ENCODE measurements around the gene SPARCL1.

SPARCL1 gene

DNA sequence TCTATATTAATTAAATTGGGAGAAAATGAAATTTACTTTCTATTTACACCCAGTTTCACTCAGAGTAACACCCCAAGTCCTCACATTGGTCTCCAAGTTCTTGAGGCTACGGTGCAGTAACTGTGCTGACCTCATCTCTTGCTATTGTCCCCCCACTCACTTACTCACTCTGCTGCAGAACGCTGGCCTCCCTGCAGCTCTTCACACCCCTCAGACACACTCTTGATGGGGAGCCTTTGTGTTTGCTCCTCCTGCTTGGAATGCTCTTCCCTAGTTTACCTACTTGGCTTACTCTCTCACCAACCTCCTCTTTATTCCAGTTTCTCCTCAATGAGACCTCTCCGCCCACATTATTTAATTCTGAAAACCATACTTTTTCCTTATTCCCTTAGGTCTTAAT lies 22.2 kb upstream of the SPARCL1 start:
- TF ChIP-seq GATA2 (IDR thresholded peaks at IDR 0.05; ENCODE audit: low read depth, low read length): no peak
- no peak for TF ChIP-seq GATA3 (IDR thresholded peaks at IDR 0.05; ENCODE audit: low read depth, low read length)

- TF ChIP-seq GATA2 (IDR thresholded peaks at IDR 0.05; ENCODE audit: low read depth, low read length) (no peak), GATA3 (IDR thresholded peaks at IDR 0.05; ENCODE audit: low read depth, low read length) (no peak)
Measured at GRCh38 chr4:87547016-87547708, 18.0 kb upstream of the SPARCL1 start.

GRCh38 chr4:87545052-87545451 lies 15.9 kb upstream of the SPARCL1 start:
- TF ChIP-seq GATA3 (IDR thresholded peaks at IDR 0.05; ENCODE audit: low read depth, low read length) (no peak), GATA2 (IDR thresholded peaks at IDR 0.05; ENCODE audit: low read depth, low read length) (no peak)

DNA sequence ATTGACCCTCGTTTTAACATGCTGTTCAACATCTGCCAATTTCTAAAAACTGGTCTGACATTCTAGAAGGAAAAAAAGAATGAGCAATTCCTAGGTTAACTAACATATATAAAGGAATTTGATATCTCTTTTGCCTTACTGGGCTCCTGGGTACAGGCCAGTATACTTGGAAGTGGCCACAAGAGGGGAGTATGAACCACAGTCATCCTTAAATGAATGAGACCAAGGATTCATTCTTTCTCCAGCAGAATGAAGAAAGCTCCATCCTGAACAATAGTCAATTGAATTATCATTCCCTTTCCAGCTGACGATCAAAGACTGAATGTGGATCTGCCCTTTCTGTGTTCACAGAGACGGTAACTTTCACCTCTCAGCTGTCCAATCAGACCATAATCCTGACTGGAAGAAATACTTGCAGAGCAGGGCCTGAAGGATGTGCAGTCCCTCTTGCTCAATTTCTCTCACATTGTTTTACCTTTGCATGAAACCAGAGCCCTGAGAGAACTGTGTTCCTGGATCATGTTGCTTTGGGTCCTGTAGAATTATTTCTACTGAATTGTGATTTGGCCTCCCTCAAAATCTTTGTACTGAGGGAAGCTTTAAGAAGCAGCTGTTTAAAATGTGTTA lies 14.8 kb upstream of the SPARCL1 start:
- TF ChIP-seq GATA3 (IDR thresholded peaks at IDR 0.05; ENCODE audit: low read depth, low read length) (no peak), GATA2 (IDR thresholded peaks at IDR 0.05; ENCODE audit: low read depth, low read length) (no peak)

- TF ChIP-seq GATA2 (IDR thresholded peaks at IDR 0.05; ENCODE audit: low read depth, low read length) (no peak), GATA3 (IDR thresholded peaks at IDR 0.05; ENCODE audit: low read depth, low read length) (no peak)
Measured at GRCh38 chr4:87542734-87543312, 13.6 kb upstream of the SPARCL1 start.

GRCh38 chr4:87541956-87542709 lies 13.0 kb upstream of the SPARCL1 start:
- TF ChIP-seq GATA2 (IDR thresholded peaks at IDR 0.05; ENCODE audit: low read depth, low read length) (no peak), GATA3 (IDR thresholded peaks at IDR 0.05; ENCODE audit: low read depth, low read length) (no peak)

- no peak for TF ChIP-seq GATA2 (IDR thresholded peaks at IDR 0.05; ENCODE audit: low read depth, low read length)
- TF ChIP-seq GATA3 (IDR thresholded peaks at IDR 0.05; ENCODE audit: low read depth, low read length): no peak
Measured at GRCh38 chr4:87541521-87541920, 12.3 kb upstream of the SPARCL1 start.

GRCh38 chr4:87540146-87541058 lies 11.2 kb upstream of the SPARCL1 start:
- TF ChIP-seq GATA3 (IDR thresholded peaks at IDR 0.05; ENCODE audit: low read depth, low read length): no peak
- TF ChIP-seq GATA2 (IDR thresholded peaks at IDR 0.05; ENCODE audit: low read depth, low read length): no peak

DNA sequence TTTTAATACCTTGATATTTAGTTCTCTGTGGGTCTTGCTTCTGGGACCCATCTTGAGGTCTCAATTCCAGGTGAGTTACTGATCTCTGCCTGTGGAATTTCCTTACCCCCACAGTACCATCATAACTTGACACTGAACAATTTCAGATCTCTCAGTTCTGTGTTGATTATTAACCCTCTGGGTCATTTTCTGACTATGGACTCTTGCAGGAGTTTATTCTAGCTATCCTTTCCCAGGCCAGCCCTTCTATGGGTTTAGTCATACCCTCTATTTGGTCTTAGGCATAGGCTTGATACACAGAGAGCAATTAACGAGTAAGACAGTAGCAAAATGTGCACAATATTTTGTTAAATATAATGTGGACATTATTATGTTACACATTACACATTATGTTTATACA lies 3.7 kb upstream of the SPARCL1 start:
- TF ChIP-seq GATA2 (IDR thresholded peaks at IDR 0.05; ENCODE audit: low read depth, low read length) (no peak), GATA3 (IDR thresholded peaks at IDR 0.05; ENCODE audit: low read depth, low read length) (no peak)

DNA sequence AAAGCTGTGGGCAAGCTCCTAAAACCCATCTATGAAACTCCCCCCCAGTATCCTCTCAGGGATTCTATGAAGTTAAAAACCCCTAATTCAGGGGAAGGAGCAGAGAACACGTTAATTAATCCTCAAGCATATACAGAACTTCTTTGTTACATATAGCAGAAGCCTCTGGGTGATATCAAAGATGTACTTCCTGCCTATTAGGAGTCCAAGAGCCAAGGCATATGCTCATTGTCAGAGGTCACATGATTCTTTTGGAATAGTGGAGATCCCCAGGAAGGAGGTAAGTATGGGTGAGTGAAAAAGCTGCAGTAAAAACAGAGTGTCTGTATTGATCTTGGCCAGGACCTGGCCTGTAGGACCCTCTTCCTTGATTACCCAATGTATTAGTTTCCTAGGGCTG lies 2.9 kb upstream of the SPARCL1 start:
- TF ChIP-seq GATA3 (IDR thresholded peaks at IDR 0.05; ENCODE audit: low read depth, low read length): no peak

DNA sequence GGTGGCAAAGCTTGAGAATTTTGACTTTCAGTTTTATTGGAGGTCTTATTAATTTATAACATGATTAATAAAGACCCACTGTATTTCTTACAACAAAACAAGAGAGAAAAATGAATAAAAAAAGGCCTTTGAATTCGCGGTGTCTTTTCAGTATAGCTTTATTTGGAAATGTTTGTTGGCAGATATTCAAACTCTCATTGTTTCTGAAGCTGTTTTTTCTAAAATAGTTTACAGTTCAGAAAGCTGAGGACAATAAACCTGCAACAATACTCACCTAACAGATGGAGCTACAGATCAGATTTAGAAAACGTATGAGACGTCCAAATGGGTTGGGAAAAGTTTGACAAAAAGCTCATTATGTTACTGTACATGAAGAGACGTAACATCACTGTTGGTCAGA lies 2.4 kb upstream of the SPARCL1 start:
- TF ChIP-seq GATA3 (IDR thresholded peaks at IDR 0.05; ENCODE audit: low read depth, low read length) (no peak), GATA2 (IDR thresholded peaks at IDR 0.05; ENCODE audit: low read depth, low read length) (no peak)

GRCh38 chr4:87530868-87531267 lies 1.7 kb upstream of the SPARCL1 start:
- TF ChIP-seq GATA2 (IDR thresholded peaks at IDR 0.05; ENCODE audit: low read depth, low read length) (no peak), GATA3 (IDR thresholded peaks at IDR 0.05; ENCODE audit: low read depth, low read length) (no peak)

DNA sequence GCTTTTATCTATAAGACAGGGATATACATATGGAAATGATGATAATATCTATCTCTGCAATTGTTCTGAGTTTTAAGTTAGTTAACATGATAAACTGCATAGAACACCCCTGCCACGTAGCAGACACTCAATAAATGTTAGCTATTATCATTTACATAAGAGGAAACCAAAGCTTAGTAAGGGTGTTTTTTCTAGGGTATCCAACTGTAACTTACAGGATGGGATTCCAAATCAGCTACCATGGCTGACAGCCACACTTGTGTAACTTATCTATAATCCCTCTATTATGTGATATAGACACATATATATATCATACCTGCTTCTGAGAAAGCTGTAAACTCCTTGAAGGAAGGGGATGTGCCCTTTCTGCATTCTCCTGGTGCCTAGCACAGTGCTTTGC lies 1.1 kb upstream of the SPARCL1 start:
- no peak for TF ChIP-seq GATA2 (IDR thresholded peaks at IDR 0.05; ENCODE audit: low read depth, low read length)
- TF ChIP-seq GATA3 (IDR thresholded peaks at IDR 0.05; ENCODE audit: low read depth, low read length): no peak

All from SH-SY5Y (cell line).